SIG-M5 (cell line): ENCODE data around the gene NAA60.
A peak's percentile ranks its signal among the peaks of the same experiment; 100 is the strongest.

Source experiments
- DNase-seq: peaks from one replicate; lab custom pipeline; 2025; lab: John Stamatoyannopoulos, UW

Gene NAA60

DNA sequence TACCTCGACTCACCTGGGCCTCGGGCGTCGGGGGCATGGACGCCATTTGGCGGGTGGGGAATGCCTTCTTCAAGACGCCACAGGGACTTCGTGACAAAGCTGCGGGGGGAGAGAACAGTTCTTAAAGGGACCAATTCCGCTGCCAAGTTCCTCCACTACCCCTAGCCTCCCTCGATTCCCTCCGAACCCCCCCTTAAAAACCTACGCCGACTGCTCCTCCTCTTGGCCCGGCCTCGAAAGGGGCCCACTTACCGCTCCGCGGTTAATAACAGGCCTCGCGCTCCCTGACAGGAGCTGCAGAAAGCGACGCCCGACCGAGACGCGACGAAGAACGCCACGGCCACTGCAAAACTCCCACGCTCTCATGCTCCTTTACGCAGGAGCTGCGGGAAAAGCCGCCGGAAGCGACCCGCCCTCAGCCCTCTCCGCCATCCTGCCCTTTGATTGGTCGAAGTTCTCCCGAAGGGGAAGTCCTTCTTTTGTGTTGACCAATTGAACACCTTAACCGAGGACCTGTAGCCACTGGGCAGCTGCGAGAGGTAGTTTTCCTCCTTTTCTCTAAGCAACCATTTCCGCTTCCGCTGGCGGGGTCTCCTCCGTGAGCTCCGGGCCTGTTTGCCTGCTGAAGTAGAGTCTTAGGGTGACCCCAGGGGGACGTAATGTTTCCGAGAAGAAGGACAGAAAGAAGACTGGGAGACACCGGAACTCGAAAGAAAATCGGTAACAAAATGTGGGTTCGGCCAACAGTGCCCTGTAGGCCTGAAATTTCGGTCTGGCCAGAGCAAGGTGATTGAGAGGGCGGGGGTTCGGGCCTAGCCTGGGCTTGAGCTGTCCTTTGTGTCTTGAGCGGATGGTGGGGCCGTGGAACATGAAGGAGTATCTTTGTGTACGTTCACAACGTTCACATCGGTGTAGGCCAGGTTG, at the start of gene NAA60, which contains the start of gene ZNF597:
Gene NAA60, plus strand, starts transcription at position 573 of the 924 bp plus-strand sequence. CDS start 32,548 bp downstream, outside the sequence.
Gene ZNF597, minus strand, starts transcription at position 397 of the 924 bp plus-strand sequence. Its CDS starts 351 bp downstream, at position 46.
- peak; percentile 76 for DNase-seq

DNA sequence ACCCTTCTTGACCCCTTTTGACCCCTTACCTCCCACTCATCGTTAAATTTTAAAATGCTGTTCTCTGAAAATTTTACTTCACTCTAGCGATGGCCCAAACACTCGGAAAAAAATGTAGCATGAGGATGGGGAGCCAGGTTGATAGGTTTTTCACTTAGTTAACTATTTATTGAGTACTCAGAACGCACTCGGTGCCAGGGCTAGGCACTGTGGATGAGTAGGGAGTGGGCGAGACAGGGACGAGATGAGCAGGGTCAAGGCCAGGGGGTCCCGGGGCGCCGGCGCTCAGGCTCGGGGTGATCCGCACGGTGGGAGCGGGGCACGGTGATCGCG, 43.1 kb upstream of the NAA60 start:
- no peak for DNase-seq

DNA sequence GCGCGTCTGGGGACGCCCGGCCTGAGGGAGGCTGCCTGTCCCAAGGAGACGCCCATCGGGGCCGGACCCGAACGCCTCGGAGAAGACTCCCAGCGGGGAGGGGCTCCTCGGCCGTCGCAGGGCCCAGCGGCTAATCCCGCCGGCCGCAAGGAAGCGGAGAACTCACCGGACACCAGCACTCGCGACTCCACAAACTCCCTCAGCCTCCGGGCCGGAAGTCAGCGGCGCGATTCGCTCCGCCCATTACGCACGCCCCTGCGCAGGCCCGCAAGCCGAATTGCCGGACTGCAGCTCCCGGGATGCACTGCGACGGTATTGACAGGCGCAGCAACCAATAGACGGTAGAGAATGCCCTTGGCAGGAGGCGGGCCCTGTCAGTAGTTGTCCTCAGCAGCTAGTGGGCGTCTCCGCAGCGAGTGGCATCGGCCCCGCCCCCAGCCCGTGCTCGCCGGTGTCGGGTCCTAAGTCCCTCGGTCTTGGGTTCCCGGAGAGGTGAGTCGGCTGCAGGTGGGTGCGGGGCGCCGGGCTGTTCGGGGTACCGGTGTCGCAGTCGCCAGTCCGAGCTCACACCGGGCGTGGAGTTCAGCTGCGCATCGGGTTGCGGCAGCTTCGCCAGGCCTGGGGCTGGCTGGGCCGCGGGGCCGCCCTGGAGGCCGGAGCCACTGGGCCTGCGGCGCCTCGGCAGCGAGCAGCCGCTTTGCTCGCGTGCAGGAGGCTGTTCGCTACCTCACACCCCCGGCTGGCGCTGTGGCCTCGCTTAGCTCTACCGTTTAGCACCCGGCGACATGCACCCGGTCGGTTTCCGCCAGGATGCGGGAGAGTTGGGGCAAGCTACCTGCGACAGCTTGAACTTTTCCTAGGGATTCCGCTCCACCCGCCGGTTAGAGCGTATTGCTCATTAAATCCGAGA, 42.4 kb upstream of the NAA60 start, which contains the start of the genes ZNF174 and ZSCAN32:
Gene ZNF174, plus strand, starts transcription at position 437 of the 910 bp plus-strand sequence. CDS start 790 bp downstream, outside the sequence.
Gene ZSCAN32, minus strand, starts transcription at position 226 of the 910 bp plus-strand sequence. CDS start 3,447 bp downstream, outside the sequence.
- peak; percentile 84 for DNase-seq

DNA sequence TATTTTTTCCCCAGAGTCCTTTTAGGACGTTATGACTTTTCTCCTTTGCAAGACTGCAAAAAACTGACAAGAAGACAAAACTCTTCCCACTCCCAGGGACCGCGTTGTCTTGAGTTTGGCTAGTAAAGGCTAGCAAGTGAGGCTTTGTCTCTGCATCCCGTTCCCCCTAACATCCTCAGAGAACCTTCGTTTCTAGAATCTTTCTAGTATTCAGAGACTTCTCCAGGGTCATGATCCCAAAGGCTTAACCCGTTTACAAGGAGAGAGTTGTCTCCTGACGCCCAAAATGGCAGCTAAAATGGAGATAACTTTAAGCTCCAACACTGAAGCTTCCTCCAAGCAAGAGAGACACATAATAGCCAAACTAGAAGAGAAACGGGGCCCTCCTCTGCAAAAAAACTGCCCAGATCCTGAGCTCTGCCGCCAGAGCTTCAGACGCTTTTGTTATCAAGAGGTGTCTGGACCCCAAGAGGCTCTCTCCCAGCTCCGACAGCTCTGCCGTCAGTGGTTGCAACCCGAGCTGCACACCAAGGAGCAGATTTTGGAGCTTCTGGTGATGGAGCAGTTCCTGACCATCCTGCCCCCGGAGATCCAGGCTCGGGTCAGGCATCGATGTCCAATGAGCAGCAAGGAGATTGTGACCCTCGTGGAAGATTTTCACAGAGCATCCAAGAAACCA, 41.6 kb upstream of the NAA60 start:
- no peak for DNase-seq

DNA sequence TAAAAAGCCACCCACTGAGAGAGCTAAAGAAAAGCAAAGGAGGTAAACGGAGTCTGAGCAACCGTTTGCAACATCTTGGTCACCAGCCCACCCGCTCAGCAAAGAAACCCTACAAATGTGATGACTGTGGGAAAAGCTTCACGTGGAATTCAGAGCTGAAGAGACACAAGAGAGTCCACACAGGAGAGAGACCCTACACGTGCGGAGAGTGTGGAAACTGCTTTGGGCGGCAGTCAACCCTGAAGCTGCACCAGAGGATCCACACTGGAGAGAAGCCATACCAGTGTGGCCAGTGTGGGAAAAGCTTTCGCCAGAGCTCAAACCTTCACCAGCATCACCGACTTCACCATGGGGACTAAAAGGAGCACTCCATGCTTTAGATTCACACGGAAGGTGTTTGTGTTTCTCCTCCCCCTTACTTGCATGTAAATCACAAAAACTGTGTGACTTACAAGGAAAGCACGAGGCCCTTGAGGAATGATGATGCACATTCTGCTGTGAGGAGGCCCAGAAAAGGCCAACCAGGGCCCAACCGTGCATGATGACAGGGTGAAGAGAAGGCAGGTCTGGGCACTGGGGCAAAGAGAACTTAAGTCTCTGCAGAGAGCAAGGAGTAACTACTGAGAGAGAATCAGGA, 34.8 kb upstream of the NAA60 start:
- DNase-seq: no peak

DNA sequence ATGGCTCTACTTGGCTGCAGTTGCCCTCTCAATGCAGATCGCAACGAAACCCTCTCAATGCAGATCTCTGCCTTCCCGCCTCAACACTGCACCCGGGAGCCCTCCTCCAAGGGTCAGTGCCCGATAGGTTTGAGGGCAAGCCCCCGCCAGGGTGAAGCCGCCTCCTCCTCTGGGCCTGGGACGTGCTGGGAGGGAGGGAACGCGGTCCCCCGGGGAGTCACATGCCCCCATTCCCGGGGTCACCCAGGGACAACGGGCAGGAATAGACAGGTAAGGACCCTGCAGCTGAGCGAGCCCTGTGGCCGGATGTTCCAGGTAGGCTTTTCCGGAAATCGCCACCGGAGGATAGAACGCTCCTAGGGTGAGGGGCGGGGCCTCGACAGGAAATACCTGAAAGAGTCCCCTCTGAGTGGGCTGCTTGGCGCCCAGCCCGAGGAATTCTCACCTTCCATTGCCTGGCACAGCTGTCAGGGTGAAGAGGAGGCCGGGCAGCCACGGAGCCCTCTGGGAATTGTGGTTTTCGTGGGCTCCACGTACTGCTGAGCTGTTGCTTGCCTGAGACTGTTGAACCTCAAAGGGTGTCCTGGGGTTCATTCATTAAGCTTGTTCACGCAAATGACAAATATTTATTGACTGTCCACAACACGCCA, 29.6 kb upstream of the NAA60 start:
- no peak for DNase-seq

DNA sequence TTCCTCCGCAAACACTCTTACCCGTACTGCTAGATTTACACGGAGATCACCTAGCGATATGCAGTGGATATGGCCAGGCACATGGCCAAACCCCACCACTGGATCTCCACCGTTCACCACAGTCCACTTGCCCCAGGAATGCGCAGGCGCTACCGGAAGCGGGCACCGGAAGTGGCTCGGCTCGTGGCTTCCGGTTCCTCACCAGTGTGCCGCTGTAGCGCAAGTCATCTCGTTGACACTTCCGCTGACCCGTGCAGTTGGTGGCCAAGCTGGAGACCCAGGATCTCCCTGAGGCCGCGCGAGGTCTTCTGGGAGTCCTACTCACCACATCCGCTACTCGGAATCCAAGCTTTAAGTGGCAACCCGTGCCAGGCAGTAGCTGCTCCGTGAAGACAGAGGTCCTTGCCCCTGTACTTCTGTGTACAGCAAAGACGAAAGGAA, 11.7 kb upstream of the NAA60 start:
- DNase-seq: no peak

DNA sequence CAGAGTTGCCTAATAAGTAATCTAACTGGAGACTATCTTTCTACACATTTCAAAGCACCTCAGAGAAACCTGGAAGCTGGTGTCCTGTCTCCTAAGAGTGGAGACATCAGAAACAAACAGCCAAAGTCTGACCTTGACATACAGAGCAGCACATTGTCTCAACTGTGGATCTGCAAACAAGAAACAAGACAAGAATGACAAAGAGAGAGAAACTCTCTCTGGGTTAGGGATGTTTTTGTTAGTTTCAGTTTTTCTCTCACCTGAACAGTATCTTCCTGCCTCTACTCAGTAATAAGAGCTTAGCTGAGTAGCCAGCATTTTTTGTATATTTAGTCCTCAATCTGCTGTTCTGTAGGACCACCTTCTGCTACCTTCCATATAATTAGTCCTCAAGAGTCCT, 9.1 kb upstream of the NAA60 start:
- DNase-seq: no peak

DNA sequence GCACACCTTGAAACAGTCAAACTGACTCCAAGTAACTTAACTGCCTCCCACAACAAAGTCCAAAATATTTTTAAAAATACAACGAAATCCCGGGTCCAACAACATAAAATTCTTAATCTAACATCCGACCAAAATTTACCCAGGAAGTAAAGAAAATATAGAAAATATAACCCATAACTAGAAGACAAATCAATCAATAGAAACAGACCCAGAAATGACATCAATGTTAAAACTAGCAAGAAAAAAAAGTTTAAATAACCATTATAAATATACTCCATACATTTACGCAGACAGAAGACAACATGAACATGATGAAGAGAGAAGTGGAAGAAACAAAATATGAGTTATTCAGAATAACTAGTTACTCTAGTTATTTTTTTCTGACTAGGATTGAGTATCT, 3.8 kb upstream of the NAA60 start:
- no peak for DNase-seq

DNA sequence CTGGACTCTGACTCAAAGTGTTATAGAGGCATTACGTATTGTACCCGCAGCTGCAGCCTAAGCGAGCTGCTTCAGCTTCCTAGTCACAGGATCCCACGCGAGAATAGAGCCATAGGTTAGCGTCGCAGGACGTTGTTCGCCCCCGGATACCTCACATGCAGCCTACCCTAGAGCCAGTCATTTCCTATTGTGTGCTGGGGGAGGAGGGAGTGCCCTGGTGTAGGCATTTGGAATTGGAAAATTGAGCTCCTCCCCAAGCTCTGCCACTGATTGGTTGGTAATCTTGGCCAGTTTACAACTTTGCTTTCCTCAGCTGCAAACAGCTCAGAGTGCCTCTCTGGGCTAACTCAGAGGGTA, 530 bp downstream of the NAA60 start:
- DNase-seq: no peak

DNA sequence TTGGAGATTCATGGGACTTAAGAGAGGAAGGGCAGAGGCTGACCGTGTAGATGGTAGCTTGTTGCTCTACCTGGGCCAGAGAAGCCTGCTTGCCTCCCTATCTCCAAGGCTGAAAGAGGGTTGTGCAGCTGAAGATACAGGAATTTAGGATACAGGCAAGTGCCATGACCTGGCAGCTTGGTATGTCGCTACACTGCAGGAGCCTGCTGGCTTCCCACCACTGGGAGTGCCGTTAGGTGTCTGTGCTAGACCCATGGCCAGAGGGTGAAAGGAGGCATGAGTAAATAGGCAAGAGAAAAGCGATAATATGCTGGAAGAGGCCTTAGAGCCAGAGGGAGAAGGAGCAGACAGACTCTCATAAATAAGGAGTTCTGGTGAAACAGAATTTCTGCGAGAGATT, 10.6 kb downstream of the NAA60 start:
- DNase-seq: no peak

DNA sequence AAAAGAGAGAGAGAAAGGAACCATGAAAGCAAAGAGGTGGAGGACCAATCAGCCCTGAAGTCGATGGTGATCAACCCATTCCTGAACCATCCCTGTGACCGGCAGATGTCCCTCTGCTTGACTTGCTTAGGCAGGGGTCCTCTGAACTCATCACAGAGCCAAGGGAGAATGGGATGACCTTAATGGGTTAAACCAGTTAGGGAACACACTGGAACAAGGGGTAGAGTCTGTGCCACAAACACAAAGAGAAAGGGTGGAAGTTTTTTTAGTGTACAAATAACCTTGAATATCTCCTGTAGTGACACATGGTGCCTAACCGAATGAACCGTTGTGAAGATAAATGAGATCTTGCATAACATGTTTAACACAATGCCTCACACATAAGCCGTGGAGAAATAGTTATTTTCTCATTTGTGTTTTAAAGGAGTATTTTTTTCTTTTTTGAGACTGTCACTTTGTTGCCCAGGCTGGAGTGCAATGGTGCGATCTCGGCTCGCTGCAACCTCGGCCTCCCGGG, 11.2 kb downstream of the NAA60 start:
- DNase-seq: no peak

DNA sequence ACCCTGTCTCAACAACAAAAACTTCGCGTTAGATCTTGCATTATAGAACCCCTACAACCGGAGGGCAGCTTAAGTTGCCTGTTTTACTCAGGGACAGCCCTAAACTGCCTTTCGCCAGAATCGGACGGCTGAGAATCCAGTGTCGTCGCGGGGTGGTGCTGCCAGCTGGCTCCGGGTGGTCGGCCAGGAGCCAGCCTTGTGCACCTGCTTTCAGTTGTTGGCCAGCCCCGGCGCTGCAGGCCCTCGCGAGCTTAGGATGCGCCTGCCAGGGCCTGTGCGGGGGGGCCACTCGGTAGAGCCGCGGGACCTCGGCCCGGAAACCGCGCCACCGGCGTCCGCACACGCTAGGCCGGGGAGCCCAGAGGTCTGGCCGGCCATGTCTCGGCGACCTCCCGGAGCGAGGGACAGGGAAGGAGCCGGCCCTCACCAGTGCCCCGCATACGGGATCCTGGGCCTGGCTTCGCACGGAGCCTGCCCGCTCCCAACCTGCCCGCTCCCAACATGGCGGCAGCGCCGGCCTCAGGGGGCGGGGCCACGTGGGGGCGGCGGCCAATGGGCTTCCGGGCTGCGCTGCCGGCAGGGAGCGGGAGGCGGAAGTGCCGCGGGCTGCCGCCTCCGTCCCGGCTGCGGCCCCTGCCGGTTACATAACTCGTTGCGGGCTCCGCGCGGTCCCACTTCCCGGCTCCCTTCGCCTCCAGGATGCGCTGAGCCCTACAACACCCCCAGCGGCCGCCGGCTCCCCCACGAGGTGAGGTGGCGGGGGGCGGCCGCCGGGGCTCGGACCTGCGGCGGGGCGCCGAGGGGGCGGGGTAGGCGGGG, 14.2 kb downstream of the NAA60 start:
- DNase-seq: no peak

DNA sequence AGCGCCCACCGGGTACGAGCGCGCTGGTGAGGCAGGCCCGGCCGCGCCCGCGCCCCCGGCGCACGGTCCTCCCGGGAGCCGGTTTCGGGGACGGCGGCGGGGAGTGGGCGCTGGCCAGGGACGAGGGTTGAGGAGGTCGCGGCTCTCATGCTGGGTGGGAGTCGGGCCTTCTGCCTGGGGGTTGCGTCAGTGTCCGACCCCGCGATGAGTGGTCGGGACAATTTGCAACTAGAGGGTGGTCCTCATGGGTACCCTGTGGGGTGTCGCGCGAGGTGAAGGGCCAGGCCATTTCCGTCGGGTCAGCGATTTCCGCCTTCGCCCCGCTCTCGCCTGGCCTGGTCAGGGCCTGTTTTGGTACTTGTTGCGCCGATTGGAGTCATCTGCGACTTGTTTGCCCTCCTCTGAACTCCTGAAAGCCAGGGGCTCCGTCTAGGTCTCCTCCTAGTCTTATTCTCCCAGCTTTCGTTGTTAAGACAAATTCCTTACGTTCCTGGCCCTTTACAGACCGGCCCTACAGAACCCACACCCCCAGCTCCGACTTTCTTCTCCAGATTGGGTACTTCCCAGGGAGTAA, 14.9 kb downstream of the NAA60 start:
- DNase-seq: no peak

DNA sequence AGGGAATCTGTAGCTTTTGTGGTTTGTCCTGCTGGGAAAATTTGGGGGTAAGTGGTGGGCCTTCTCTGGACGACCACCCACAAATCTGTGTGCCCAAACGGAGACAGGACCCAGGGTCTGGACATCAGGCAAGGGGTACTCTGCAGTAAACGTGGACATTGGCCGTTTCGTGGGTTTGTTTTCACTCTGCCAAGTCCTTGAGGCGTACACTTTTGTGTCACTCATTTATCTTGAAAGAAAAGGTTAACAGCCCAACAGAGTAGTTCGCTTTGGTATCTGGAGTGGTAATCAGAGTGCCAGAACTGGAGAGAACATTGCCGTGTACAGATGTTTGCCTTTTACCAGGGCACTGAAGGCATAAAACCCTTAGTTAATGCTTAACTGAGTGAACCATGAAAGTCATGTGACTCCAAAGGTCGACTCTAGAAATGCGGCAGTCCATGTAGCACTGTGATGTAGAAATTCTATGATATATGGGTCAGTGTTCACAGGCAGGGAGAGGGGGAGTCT, 15.4 kb downstream of the NAA60 start:
- no peak for DNase-seq

DNA sequence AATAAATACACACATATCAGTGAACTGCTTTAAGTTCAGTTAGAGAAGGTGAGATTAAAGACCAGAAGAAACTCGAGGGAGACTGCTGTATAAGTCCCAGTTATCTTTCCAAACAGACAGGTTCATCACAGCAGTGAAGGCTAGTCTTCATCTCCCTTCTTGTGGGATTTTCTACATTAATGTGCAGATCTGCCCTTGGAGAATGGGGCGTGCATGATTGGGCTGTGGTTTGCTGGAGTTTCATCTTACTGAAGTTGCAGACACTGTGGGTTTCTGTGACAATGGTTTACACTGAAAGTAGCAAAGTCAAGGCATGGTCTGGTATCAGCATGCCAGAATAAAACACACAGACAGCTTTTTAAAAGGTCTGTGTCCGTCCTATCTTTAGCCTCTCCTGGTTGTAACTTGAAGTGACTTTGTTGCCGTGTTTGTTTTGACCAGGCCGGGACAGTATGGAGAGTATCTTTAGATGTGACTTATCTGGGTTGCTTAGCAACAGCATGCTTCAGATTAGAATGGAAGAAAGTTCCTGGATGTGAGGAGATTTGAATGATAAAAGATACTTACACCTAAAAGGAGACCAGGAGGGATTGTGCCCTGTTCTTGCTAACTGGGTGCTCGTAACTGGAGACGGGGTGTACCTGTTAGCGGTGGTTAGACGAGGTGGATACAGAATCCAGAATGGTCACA, 16.1 kb downstream of the NAA60 start:
- no peak for DNase-seq

DNA sequence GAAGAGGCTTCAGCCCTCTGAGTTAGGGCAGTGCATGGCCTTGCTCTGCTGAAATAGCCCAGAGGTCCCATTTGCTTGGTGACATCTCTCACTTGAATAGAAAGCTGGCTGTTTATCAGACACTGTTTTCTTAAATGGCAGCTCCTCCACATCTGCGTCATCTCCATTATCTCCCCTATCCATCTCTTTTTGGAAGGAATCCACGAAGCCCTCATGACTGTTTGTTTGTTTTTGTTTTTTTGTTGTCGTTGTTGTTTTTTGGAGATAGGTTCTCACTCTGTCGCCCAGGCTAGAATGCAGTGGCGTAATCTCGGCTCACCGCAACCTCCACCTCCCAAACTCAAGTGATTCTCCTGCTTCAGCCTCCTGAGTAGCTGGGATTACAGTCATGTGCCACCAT, 16.6 kb downstream of the NAA60 start:
- DNase-seq: no peak

DNA sequence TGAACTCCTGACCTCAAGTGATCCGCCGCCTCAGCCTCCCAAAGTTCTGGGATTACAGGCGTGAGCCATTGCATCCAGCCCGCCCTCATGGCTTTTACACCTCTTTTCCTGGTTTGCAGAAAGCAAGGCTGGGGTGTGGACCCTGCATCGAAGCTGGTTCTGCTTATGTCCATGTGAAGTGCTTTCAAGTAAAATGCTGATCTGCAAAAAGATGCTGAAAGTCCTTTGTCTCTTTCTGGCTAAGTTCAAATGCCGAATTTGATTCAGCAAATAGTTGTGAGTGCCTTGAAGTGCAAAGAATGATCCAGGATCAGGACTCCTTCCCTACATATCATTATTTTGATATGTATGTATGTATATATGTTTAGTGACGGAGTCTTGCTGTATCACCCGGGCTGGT, 17.1 kb downstream of the NAA60 start:
- DNase-seq: no peak

DNA sequence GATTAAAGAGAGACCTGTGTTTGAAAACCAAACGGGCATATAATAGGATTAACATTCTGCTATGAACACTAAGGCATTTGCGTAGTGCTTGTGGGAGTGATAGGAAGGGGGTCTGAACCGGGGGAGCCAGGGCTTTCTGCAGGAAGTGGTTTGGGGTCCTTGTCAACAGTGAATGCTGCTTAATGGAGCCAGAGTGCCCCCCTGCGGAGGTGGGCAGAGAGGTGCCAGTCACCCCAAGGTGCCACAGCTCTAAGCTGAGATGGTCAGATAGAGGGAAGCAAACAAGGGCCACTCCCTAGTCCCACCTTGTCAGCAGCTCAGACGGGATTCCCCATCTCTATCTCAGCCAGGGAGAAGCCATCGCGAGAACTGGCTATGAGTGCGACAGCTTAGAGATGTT, 17.7 kb downstream of the NAA60 start:
- no peak for DNase-seq
